ENCODE data around the gene CA9.

The CA9 gene

GRCh38 chr9:35690614-35691333, 17.0 kb downstream of the CA9 start:
- FAIRE-seq (no peak), DNase-seq (ENCODE audit: insufficient read length, low spot score) (peak; percentile 53)

GRCh38 chr9:35691334-35691650, 17.6 kb downstream of the CA9 start:
- FAIRE-seq (no peak), DNase-seq (ENCODE audit: insufficient read length, low spot score) (no peak)

- FAIRE-seq (no peak), DNase-seq (ENCODE audit: insufficient read length, low spot score) (no peak)
Observed at GRCh38 chr9:35691757-35692301, 18.1 kb downstream of the CA9 start.

GRCh38 chr9:35695943-35696401, 22.2 kb downstream of the CA9 start:
- no peak for FAIRE-seq
- no peak for DNase-seq (ENCODE audit: insufficient read length, low spot score)

GRCh38 chr9:35696520-35697215, 22.9 kb downstream of the CA9 start:
- FAIRE-seq (peak; percentile 9), DNase-seq (ENCODE audit: insufficient read length, low spot score) (peak; percentile 45)

GRCh38 chr9:35697486-35697885, 23.8 kb downstream of the CA9 start:
- FAIRE-seq (no peak), DNase-seq (ENCODE audit: insufficient read length, low spot score) (no peak)

- no peak for FAIRE-seq
Observed at GRCh38 chr9:35698231-35698630, 24.5 kb downstream of the CA9 start.

GRCh38 chr9:35700031-35700430, 26.3 kb downstream of the CA9 start:
- no peak for DNase-seq (ENCODE audit: insufficient read length, low spot score)
- FAIRE-seq, result no peak

More at GRCh38 chr9:35698231-35698630, 24.5 kb downstream of the CA9 start:
- DNase-seq (ENCODE audit: insufficient read length, low spot score), result no peak

GRCh38 chr9:35700942-35701341, 27.2 kb downstream of the CA9 start:
- no peak for FAIRE-seq
- DNase-seq (ENCODE audit: insufficient read length, low spot score), result no peak

GRCh38 chr9:35702696-35703095, 29.0 kb downstream of the CA9 start:
- DNase-seq (ENCODE audit: insufficient read length, low spot score), result no peak

GRCh38 chr9:35703906-35704672, 30.4 kb downstream of the CA9 start:
- no peak for FAIRE-seq
- DNase-seq (ENCODE audit: insufficient read length, low spot score), result no peak

More at GRCh38 chr9:35702696-35703095, 29.0 kb downstream of the CA9 start:
- no peak for FAIRE-seq

GRCh38 chr9:35705372-35705771, 31.6 kb downstream of the CA9 start:
- DNase-seq (ENCODE audit: insufficient read length, low spot score) (no peak), FAIRE-seq (no peak)

GRCh38 chr9:35705836-35706430, 32.2 kb downstream of the CA9 start:
- DNase-seq (ENCODE audit: insufficient read length, low spot score) (no peak), FAIRE-seq (no peak)

GRCh38 chr9:35706951-35707350, 33.2 kb downstream of the CA9 start:
- no peak for FAIRE-seq

GRCh38 chr9:35708146-35708545, 34.4 kb downstream of the CA9 start:
- no peak for DNase-seq (ENCODE audit: insufficient read length, low spot score)
- FAIRE-seq, result no peak

More at GRCh38 chr9:35706951-35707350, 33.2 kb downstream of the CA9 start:
- DNase-seq (ENCODE audit: insufficient read length, low spot score), result no peak

GRCh38 chr9:35710818-35711500, 37.2 kb downstream of the CA9 start:
- no peak for FAIRE-seq
- DNase-seq (ENCODE audit: insufficient read length, low spot score), result no peak

GRCh38 chr9:35711501-35712428, 38.0 kb downstream of the CA9 start:
- FAIRE-seq, result no peak

GRCh38 chr9:35712762-35713400, 39.2 kb downstream of the CA9 start:
- FAIRE-seq, result no peak
- DNase-seq (ENCODE audit: insufficient read length, low spot score), result no peak

More at GRCh38 chr9:35711501-35712428, 38.0 kb downstream of the CA9 start:
- no peak for DNase-seq (ENCODE audit: insufficient read length, low spot score)

- no peak for DNase-seq (ENCODE audit: insufficient read length, low spot score)
- no peak for FAIRE-seq
Observed at GRCh38 chr9:35713578-35713977, 39.9 kb downstream of the CA9 start.

Measured in HTR-8/SVneo (cell line).